ENCODE results near the gene SPATA2.
"Not testable (repeated sequence)": the region's sequence is repeated elsewhere in the genome, so short reads cannot be mapped to it uniquely, and the experiment has no call there.

Gene SPATA2

DNA sequence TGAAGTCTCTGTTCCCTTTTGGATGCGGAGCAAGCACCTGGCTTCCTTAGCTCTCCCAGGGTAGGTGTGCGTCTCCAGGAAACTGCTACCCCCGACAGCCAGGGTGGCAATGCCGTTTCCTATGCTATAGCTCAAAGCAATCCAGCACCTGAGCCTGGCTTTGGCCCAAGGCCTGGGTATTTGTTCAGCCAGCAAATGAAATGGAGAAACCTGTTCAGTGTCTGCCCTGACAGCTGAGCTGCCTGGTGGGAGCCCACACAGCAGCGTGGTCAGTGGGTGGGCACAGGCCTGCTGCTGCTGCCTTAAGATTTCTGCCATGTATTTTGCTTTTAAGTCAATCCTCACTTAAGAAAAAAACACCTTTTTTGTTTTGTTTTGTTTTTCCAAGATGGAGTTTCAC lies 13.7 kb downstream of the SPATA2 start:
- DNase-seq: no peak

DNA sequence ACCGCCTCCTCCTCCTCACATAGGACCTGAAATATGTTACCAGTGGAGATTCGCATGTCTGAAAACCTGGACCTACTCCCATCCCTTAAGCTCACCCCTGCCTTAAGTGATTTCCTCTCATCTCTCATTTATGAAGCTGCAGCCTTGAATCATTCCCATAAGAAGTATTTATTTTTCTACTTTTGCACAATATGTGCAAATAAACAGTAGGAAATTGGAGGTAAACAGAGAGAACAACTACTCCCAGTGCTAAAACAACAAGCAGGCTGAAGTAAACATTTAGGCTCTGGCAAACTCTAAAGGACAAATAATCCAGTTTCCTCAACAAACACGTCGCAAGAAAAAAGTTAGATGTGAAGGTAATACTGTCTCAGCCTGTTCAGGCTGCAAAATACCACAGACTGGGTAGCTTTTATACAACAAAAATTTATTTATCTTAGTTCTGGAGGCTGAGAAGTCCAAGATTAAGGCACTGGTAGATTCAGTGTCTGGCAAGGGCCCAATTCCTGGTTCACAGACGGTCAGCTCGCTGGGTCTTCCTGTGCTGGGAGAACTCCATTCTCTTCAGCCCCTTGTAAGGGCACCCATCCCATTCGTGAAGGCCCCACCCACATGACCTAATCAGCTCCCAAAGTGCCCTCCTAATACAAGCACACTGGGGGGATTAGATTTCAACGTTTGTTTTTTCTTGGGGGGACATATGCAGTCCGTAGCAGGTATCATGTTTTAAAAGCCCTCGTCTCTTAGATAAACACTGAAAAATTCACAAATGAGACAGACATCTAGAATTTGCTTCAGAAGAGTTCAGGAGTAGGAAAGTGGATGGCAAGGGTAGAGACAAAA lies 15.6 kb downstream of the SPATA2 start:
- no peak for DNase-seq

DNA sequence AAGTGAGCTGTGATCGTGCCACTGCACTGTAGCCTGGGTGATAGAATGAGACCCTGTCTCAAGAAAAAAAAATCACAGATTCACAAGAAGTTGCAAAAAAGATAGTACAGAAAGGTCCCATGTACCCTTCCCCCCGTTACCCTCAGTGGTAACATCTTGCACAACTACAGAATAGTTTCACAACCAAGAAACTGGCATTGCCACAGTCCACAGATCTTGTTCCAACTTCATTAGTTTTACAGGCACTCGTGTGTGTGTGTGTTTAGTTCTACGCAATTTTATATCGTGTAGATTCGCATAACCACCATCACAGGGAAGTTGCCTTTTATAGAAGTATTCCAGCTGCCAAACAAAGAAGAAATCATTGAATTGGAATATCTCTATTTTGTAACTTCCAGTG lies 19.1 kb downstream of the SPATA2 start:
- no peak for DNase-seq

DNA sequence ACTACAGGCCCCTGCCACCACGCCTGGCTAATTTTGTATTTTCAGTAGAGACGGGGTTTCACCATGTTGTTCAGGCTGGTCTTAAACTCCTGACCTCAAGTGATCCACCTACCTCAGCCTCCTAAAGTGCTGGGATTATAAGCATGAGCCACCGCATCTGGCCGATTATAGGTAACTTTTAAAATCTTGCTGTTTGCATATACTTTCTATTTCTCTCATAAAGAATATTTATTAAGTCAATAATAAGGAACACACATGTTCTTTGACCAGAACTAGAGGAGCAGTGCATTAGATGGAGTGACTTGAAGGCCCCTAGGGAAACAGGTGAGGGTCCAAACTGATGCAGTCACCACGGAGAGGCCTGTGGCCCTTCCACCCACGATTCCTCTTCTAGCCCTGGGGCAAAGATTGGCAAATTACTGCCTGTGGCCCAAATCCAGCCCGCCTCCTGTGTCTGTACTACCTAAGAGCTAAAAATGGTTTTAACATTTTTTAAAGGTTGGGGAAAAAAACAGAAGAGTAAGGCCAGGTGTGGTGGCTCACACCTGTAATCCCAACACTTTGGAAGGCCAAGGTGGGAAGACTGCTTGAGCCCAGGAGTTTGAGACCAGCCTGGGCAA lies 19.7 kb downstream of the SPATA2 start:
- DNase-seq: not testable (repeated sequence)

DNA sequence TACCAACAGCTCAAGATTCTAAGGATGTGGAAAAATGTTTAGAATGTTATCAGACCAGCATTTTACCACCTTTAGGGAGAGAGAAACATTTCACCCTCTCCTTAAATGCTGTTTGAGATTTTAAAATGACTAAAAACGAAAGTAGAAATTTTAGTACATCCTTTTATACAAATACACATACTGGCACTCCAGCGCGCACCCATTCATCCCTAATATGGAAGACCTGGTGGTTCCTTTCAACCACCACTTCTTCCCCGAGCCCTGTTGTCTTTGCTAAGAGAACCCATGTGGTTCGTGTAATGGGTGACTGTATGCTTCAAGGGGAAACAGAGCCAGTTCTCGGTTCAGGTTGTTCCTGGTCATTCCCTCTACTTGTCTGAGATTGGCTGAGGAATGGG lies 21.3 kb downstream of the SPATA2 start:
- DNase-seq: peak; percentile 54 to 66

DNA sequence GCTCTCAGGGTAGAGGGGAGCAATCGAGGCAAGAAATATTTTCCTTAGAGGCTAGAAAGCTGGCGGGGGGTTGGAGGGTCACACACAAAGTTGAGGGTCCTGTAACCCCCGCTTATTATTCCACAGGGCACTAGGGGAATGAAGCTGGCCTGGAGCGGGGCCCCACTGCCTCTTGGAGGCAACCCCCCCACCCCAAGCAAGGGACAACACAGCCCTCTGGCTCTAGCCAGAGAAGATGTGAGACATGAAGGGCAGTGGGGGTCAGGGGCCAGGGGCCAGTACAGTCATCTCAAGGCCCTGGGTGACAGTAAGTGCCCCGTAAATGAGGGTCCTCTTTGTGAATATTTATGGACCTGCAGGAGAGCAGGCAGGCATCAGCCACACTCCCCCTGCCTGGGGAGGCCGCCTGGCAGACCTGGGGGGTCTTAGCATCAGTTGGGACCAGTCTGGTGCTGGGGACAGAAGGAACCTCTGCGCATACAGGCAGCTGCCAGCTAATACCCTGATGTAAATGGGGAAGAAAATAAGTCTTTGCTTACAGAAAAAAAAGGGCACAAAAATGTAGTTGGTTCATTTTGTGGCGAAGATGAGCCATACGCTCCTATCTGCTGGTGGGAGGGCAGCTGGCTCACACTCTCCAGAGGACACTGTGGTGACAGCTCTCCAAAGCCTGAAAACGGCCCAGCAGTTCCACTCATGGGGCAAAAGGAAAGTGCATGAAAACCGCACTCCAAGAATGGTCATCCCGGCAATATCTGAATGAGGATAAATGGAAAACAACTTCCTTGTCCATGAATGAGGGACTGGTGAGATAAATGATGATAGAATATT lies 21.9 kb downstream of the SPATA2 start:
- peak; percentile 62 to 77 for DNase-seq

DNA sequence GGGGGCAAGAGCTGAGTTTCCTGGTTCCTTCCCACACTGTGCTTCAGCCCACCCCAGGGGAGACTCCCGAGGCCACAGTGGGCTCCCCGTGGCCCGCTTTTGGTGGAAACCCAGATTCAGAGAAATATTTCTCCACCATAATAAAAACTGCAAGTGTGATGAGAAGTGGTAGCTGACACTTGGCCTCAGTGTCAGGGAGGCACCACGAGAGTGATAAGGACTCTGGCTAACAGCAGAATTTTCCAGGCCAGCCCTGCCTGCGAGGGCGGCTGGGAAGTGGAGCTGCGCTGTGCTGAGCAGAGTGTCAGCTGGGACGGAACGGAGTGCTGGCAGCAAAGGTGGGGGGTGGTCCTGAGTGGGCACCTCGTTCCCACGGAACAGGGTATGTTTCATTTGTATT lies 22.5 kb downstream of the SPATA2 start:
- DNase-seq: peak in 1 of 2 experiments; percentile 18

DNA sequence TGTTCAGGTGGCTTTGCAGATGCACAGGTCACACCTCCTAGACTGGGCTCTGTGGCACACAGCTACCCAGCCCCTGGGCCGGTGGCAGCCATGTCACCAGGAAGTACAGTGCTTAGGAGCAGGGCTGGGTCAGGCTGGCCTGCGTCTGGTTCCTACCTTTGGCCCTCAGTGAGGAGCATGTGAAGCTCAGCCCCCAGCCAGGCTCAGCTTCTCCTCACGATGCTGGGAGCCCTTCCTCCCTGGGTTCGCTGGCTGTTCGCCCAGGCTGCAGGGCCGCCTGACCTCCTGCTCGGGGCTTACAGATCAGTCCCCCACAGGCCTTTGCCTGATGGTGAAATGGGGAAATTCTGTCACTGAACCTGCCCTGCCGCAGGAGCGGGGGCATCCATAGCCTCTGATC lies 23.1 kb downstream of the SPATA2 start:
- DNase-seq: no peak

DNA sequence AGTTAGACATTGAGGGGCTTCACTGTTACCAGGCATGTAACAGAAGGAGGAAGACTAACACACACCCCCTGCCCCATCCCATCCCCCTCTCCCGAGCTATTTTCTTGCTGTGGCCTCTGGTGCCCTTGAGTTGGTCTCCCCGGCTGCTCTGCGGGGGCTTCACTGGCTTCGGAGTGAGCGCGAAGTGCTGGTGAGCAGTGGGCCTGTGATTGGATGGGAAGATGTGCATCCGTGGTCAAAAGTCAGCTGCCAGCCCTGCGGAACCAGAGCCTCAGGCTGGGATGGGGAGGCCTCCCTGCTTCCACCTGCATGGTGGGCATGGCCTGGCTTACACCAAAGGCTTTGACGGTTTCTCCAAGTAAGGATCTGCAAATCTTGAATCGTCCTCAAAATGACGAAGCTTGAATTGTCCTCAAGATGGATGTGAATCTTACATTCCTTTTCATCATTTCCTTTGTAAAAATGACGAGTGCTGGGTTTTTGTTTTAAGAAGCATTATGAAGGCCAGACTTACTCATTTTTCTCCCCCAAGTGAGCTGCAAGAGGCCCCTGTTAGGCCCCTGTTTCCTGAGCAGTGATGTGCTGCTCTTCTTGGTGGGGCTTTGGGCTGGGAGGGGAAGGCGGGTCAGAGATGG lies 23.7 kb downstream of the SPATA2 start:
- no peak for DNase-seq

DNA sequence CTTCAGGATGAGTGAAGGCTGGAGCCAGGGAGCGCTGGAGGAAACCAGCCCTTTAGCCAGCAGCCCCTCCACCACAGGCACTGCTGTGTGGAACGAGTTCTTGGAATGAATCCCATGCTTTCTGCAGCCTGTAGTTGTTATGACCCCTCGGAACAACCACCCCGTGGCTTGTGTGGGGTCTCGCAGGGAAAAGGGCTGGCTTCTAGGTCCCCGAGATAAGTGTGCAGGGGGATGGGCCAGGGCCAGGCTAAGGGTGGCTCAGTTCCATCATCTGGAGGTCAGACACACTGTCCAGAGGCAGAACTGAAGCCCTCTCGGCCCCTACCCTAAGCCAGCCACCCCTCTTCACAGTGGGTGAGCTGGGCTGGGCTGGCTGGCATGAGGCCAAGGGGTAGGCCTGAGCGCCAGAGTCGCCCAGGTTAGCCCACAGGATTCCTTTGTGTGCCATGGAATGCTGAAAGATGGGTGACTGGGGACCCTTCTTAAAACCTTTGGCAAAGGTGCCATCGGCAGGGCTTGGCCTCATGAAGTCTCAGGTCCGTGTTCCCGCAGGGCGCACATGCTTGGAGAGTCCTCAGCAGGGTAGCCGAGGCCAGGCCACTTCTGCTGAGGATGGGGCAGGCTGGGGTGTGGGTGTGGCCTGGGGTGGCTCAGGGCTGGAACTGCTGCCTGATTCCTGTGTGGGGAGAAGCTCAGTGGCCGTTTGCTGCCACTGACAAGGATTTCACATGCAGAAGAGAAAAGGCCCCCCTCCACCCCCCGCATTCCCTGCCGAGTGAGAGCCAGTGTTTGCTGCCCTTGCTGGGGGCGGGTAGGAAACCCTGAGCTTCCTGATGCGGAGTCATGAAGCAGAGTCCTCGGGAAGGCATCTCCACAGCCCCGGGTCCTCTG lies 24.6 kb downstream of the SPATA2 start:
- DNase-seq: no peak

DNA sequence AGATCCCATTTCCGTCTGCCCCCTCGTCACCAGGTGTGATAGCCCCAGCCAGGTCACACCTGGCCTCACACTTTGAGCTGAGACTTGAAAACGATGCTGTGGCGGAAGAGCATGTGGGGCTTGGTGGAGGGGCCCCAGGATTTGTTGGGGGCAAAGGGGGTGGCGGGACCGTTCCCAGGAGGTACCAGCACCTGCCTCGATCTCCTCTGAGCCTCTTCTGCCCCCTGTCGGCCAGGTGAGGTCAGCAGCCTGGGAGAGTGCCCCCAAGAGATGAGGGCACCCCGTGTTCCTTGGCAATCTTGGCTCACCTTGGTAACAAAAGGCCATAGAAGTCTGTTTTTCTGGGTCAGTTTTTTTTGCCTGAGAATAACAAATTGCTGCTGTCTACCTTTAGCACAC lies 25.4 kb downstream of the SPATA2 start:
- DNase-seq: no peak

DNA sequence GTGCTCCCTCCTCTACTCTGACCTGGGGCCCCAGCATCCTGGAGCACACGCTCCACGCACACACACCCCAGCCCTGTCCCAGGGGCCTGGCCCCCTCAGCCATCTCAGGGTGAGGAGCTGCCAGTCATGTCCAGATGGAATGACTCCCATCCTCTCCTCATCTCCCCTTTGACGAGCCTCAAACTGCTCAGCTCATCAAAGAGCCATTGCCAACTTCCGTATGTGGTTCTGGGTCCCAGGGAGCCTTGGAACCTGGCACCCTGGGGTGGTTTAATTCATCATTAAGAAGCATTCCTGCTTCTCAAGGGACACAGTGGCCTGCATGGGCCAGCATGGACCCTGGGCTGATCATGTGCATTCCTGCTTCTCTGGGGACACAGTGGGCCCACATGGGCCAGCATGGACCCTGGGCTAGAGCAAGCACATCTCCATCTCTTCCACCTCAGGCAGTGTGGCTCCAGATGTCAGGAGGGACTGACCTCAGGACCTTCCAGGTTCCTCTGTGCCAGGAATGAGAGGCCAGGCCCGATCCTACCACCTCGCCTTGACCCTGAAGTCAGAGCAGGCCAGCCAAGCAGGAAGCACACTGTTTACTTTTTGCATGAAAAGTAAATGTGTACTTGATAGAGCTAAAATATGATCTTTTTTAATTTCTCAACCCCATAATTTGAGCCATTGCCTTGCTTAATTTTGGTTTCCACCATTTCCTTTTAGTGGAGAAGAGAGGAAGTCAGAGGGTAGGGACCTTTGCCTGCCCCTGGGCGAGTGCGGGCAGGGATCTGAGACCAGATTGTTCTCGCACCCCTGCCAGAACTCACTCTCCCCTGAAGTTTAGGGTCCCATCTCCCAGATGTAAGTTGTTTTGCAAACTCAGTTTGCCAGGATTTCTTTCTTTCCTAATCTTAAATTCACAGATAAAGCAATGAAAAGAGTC lies 26.1 kb downstream of the SPATA2 start:
- DNase-seq: no peak

DNA sequence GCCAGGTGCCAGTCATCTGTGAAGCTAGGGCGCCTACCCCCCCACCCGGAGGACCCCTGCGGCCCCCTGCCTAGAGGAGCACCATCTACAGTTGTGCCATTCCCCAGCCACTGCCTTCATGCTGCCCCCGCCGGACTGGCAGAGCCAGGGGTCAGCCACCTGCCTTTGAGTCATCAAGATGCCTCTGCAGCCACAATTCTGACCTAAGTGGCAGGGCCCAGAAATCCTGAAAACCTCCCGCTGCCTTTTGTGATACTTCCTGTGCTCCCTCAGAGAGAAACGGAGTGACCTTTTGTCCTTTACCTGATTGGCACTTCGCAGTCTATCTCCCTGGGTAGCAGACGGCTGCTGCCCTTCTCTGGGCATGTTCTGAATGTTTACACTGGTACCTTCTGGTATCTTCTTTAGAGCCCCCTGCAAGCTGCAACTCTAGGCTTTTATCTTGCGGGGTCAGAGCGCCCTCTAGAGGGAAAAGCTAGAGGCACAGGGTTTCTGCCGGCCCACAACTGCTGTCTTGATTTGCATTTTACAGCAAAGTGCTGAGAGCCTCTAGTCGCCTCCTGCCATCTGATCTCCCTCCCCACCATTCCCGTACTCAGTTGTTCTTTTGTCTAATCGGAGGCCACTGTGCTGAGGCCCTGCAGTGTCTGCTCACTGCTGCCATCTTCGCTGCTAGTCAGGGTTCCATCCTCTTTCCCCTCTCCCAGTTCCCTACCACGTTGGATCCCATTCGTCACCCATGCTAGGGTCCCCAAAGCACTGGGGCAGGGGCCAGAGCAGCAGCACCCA lies 26.9 kb downstream of the SPATA2 start:
- peak; percentile 67 to 72 for DNase-seq

DNA sequence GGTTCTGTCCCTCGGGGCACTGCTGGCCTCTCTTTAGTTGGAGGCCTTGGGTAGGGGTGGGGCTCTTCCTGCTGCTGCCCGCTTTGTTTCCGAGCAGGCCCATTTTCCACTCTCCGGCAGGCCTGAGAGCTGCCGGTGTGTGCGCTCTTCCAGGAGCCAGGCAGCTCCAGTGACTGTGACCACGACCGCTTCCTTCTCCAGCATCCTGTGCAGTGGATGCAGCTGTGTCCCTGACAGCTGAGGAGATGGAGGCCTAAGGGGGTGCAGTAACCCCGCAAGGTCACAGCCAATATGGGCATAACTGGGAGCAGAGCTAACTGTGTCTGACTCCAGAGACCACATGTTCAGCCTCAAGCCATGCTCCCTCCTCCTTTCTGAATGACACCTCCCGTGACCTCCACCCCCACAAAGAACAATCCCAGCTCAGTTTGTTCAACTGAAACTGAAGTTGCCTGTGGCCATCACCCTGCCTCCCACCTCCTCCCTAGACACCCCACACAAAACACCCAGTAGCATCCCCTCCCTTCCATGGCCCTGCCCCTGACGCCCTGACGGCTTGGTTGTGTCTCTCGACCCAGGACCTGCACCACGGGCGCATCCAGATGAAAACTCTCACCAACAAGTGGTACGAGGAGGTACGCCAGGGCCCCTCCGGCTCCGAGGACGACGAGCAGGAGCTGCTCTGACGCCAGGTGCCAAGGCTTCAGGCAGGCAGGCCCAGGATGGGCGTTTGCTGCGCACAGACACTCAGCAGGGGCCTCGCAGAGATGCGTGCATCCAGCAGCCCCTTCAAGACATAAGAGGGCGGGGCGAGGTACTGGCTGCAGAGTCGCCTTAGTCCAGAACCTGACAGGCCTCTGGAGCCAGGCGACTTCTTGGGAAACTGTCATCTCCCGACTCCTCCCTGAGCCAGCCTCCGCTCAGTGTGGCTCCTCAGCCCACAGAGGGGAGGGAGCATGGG lies 27.8 kb downstream of the SPATA2 start:
- DNase-seq: no peak

DNA sequence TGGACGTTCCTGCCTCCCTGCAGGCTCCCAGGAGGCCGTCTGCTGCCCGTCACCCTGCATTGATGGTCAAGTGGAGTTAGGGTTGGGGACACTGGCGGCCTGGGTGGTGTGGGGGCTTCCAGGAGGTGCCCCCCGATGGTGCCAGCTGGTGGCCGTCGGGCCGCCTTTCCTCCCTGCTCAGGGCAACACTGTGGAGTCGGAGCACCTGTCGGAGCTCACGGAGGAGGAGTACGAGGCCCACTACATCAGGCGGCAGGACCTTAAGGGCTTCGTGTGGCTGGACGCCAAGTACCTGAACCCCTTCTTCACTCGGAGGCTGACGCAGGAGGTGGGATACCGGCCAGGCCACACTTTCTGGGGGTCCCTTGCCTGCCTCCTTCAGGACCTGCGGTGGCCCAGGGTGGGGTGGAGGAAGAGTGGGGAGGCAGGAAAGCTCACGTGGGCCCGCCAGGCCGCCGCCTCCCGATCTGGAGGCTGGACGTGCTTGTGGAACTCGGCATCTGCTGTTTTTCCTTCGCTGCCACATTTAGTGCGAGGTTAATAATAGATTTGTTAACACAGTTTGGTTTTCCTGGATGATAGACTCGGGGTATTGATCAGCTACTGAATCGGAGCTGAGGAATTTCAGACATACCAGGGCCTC lies 28.6 kb downstream of the SPATA2 start:
- no peak for DNase-seq

DNA sequence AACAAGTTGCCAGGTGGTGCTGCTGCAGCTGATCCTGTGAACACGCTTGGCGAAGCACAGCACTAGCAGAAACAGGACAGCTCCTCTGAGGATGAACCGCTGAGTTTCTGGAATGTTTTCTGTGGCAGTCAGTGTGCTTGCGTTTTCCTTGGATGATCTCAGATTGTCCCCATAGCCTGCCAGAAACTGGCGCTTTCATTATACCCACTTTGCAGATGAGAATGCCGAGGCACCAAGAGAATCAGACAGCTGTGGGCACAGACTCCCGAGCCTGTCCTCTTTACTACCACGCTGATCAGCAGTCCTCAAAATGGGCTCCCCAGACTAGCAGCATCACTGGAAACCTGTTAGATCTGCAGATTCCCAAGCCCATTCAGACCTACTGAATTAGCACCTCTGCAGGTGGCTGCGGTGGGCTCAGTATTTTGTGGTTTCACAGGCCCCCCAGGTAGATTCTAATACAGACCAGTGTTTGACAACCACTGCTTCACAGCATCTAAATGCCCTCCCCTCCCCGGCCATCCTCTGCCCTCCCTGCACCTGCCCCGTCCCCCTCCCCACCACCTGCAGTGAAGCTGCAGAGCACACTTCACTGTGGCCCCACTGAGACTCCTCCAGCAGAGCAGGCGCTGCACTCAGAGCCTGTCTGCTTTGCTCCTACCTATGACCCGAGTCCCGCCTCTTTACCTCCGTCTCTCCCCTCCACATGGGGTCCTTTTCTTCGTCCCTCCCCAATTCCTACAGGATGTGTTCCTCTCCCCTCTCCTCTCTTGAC lies 29.6 kb downstream of the SPATA2 start:
- DNase-seq: no peak

DNA sequence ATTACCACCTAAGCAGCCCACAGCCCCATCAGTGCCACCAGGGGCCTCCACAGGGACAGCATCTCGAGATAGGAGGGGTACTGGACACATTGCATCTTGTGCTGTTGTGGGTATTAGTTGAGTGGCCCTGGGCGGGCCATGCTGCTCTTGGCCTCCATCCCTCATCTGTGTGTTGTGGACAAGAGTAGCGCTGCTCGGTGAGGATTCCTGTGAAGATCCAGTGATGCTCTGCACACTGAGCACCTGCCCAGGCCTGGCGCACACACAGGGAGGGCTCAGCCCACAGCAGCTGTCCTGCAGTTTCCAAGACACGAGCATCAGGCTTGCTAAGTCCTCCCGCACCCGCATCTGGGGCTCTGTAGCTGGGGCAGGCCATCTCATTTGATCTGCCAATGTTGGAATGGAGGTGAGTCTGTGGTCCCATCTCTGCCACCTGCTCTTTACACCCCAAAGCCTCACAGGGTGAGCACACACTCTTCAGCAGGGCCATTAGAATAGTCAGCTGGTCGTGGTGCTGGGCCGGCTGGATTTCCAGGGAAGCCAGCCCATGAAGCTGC lies 32.0 kb downstream of the SPATA2 start:
- DNase-seq: no peak
